Spleen (tissue), 7 donors: ENCODE data around the gene PROM1.

Experiments
- CTCF ChIP-seq, 11 experiments: fragments of 200-600 bp in 7 of 11; fragments of 450-650 bp in 4 of 11; sonication (generic) in 4 of 11; IDR thresholded peaks in 8 of 11; conservative IDR thresholded peaks in 3 of 11; 1 replicate in 7 of 11; 2 replicates in 4 of 11; pipeline versions ENCODE4 v1.4.0 to v1.8.0; 2016 to 2021; ENCODE audit warnings: antibody characterized with exemption in 11 of 11, inconsistent platforms in 4 of 11, mild to moderate bottlenecking in 1 of 11
- POLR2A ChIP-seq, 3 donors: fragments of 450-650 bp; IDR thresholded peaks; one replicate each; pipeline ENCODE4 v1.5.1; 2017; ENCODE audit warnings: antibody characterized with exemption in 3 of 3, mild to moderate bottlenecking in 1 of 3
- POLR2AphosphoS5 ChIP-seq, 3 donors: sonication (generic); formaldehyde crosslinking; IDR thresholded peaks; one replicate each; pipeline ENCODE4 v1.5.1; 2017; ENCODE audit warnings: antibody characterized with exemption in 3 of 3
- donor health status: DM: no; HTN: no; CAD: no; lungs with moderate emphysema.
- donor health status: DM: no; HTN: no; CAD: no.
- donor health status: DM: no; HTN: no; CAD: no.

DNA sequence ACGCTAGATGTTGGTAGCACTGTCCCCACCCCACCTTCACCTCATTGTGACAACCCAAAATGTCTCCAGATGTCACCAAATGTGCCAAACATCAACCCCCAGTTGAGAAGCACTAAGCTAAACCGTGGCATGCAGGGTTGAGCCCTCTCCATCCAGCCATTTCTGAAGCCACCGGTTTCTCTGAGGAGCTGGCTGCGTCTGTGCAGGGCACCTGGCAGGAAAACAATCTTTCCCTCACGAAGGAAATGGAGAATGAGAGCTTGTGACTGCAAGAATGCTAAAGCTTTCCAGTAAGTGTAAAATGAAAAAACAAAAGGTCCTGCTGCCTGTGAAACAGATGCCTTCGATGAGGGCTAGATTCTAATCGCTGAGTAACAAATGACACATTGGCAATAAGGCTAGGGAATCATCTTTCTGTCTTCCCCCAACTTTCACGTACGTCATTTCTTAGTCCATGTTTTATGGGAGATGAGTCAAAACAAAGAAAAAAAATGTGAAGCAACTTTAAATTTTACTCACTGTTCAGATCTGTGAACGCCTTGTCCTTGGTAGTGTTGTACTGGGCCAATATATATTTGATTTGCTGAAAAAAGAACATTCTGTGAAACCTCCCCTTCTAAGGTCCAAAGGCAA is 59.9 kb downstream of the PROM1 start:
- TF ChIP-seq CTCF (IDR thresholded peaks at IDR 0.05 in 8 of 11, conservative IDR thresholded peaks at IDR 0.05 in 3 of 11) (no peak), POLR2AphosphoS5 (IDR thresholded peaks at IDR 0.05) (no peak), POLR2A (IDR thresholded peaks at IDR 0.05) (no peak)
